MCF 10A (cell line): ENCODE data around the gene STOML3. TPM values are rescaled to one million over a fixed set of nuclear protein-coding genes. Genes with fewer than 3 reads are reported as not detected.

Source experiments
- BruUV-seq: library from RNA; stranded (reverse); fragments of 400-500 nt; replicated peaks from 2 replicates; lab custom pipeline; 2021; lab: Mats Ljungman, UMichigan
- CTCF ChIA-PET: fragments of 300-600 bp; sonication (Branson Sonifier 250); formaldehyde crosslinking; extraction: SDS; loops from one replicate; lab custom pipeline; 2021; ENCODE audit warnings: antibody characterized with exemption, inconsistent platforms; lab: Yijun Ruan, JAX
- POLR2A ChIA-PET: fragments of 300-600, 350-650 bp; sonication (Branson Sonifier 250); formaldehyde crosslinking; extraction: SDS; loops from one replicate; lab custom pipeline; 2020; ENCODE audit warnings: antibody characterized with exemption, inconsistent platforms; lab: Yijun Ruan, JAX
- DNase-seq: peaks from one replicate; pipeline ENCODE4 v3.0.0-alpha.2; 2018; ENCODE audit not compliant: unreplicated experiment
- H3K27ac Mint-ChIP-seq: one replicate; pipeline ENCODE4 v1.8.0; 2022; ENCODE audit warnings: mild to moderate bottlenecking, low read depth, mixed read lengths; ENCODE audit not compliant: unreplicated experiment
- H3K27me3 Mint-ChIP-seq: one replicate; pipeline ENCODE4 v1.8.0; 2022; ENCODE audit warnings: mixed read lengths; ENCODE audit not compliant: insufficient read depth, unreplicated experiment
- H3K36me3 Mint-ChIP-seq: one replicate; pipeline ENCODE4 v1.8.0; 2022; ENCODE audit warnings: mild to moderate bottlenecking, moderate library complexity, mixed read lengths; ENCODE audit not compliant: insufficient read depth, unreplicated experiment
- H3K4me1 Mint-ChIP-seq: one replicate; pipeline ENCODE4 v1.8.0; 2022; ENCODE audit warnings: mixed read lengths; ENCODE audit not compliant: insufficient read depth, unreplicated experiment
- H3K4me3 Mint-ChIP-seq: one replicate; pipeline ENCODE4 v1.8.0; 2022; ENCODE audit warnings: mild to moderate bottlenecking, moderate library complexity, mixed read lengths; ENCODE audit not compliant: unreplicated experiment
- H3K9me3 Mint-ChIP-seq: one replicate; pipeline ENCODE4 v1.8.0; 2022; ENCODE audit warnings: mixed read lengths; ENCODE audit not compliant: unreplicated experiment
- CTCF ChIP-seq: fragments of 200-600 bp; IDR thresholded peaks from one replicate; pipeline ENCODE4 v1.8.0; 2022; ENCODE audit warnings: antibody characterized with exemption, mild to moderate bottlenecking; ENCODE audit not compliant: unreplicated experiment
- intact Hi-C: fragments of 100-400 bp; cut with micrococcal nuclease; formaldehyde crosslinking; loops from 2 replicates; pipeline ENCODE4 v1.14.1; 2022
- total RNA-seq: library from RNA; stranded (reverse); gene quantifications from 2 replicates; pipeline ENCODE4 v1.2.3, GENCODE V29; 2022

Gene STOML3
- total RNA-seq, 1 experiment from 2014 or later: not detected

GRCh38 chr13:39037880-39038568 is 47.4 kb upstream of the STOML3 start, which contains the start of the genes NHLRC3 and PROSER1:
NHLRC3 (plus strand) TSS chr13:39038456; CDS start chr13:39038640, 184 bp downstream.
PROSER1 (minus strand) TSS chr13:39038089; CDS start chr13:39037242, 847 bp downstream.
- DNase-seq: peak; percentile 96
- peak within 1 kb of the TSS; percentile 35 for H3K27ac Mint-ChIP-seq
- no peaks in the 10 kb centered on the region for H3K9me3 Mint-ChIP-seq
- no peak for TF ChIP-seq CTCF
- BruUV-seq: no TSS peak
- ChIA-PET CTCF (interaction anchor here (0.5 to 2.4 kb wide), 10 partner anchors 9 to 274 kb away, joined by 3 to 8 read pairs (median 3); no protein-coding TSS in a partner anchor), POLR2A (interaction anchor here (0.7 to 2.8 kb wide), 22 partner anchors 8 to 1979 kb away, joined by 3 to 17 read pairs (median 4); partner anchors contain the start of genes LHFPL6, SLC25A15 and SUPT20H)
- H3K36me3 Mint-ChIP-seq: peaks cover 2% of the 10 kb centered on the region
- H3K27me3 Mint-ChIP-seq: no peaks in the 10 kb centered on the region
- intact Hi-C loops: loop anchor here (5.0 kb wide), 1 partner anchor 574 kb away; no protein-coding TSS in a partner anchor
- H3K4me3 Mint-ChIP-seq: peak within 1 kb of the TSS; percentile 97
- H3K4me1 Mint-ChIP-seq: peaks cover 6% of the 10 kb centered on the region

DNA sequence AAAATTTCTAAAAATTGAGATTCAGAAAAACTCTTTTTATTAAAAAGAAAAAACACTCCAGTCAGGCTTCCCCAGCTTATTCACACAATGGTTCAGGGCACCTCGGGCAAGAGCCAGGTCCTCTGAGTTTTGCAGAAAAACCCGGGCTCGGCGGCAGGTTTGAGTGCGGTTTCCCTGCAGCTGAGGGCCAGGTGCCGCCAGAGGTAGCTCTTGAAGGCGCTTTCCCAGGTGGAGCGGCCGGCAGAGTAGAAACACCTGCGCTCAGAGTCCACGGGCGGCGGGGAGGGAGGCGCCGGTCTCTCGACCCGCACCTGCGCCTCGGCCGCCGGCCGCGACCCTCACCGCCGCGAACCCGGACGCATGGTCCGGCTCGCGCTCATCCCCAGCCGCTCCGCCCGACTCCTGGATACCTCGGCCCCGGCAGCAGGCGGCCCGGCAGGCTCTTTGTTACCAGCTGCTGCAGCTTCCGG is 46.8 kb upstream of the STOML3 start:
- POLR2A ChIA-PET: interaction anchor here (0.7 to 2.8 kb wide), 24 partner anchors 7 to 1978 kb away, joined by 3 to 17 read pairs (median 4); partner anchors contain the start of genes LHFPL6, SLC25A15 and SUPT20H

GRCh38 chr13:39036212-39036611 is 45.6 kb upstream of the STOML3 start:
- H3K9me3 Mint-ChIP-seq: no peaks in the 10 kb centered on the region

More for the DNA sequence above, 46.8 kb upstream of the STOML3 start:
- CTCF ChIA-PET: interaction anchor here (0.5 to 2.4 kb wide), 10 partner anchors 9 to 273 kb away, joined by 3 to 8 read pairs (median 3); no protein-coding TSS in a partner anchor
- peak overlapping the region; percentile 97 for H3K4me3 Mint-ChIP-seq
- peaks cover 6% of the 10 kb centered on the region for H3K4me1 Mint-ChIP-seq
- peak overlapping the region; percentile 35 for H3K27ac Mint-ChIP-seq
- no peaks in the 10 kb centered on the region for H3K27me3 Mint-ChIP-seq
- intact Hi-C loops: loop anchor here (5.0 kb wide), 1 partner anchor 575 kb away; no protein-coding TSS in a partner anchor
- peaks cover 6% of the 10 kb centered on the region for H3K36me3 Mint-ChIP-seq
- no peak for DNase-seq
- BruUV-seq: no TSS peak
- TF ChIP-seq CTCF: no peak
- H3K9me3 Mint-ChIP-seq: no peaks in the 10 kb centered on the region

More at GRCh38 chr13:39036212-39036611, 45.6 kb upstream of the STOML3 start:
- intact Hi-C loops: loop anchor here (5.0 kb wide), 1 partner anchor 576 kb away; no protein-coding TSS in a partner anchor
- CTCF ChIA-PET: interaction anchor here (0.7 to 1.5 kb wide), 4 partner anchors 19 to 1779 kb away, joined by 3 to 6 read pairs (median 3); no protein-coding TSS in a partner anchor
- peak overlapping the region; percentile 97 for H3K4me3 Mint-ChIP-seq
- POLR2A ChIA-PET: interaction anchor here (0.7 to 2.3 kb wide), 13 partner anchors 9 to 1977 kb away, joined by 3 to 7 read pairs (median 4); partner anchors contain the start of gene SUPT20H
- H3K36me3 Mint-ChIP-seq: peaks cover 6% of the 10 kb centered on the region
- peaks cover 6% of the 10 kb centered on the region for H3K4me1 Mint-ChIP-seq
- peak; percentile 42 for DNase-seq
- TF ChIP-seq CTCF: no peak
- no TSS peak for BruUV-seq
- no peaks in the 10 kb centered on the region for H3K27me3 Mint-ChIP-seq
- peak overlapping the region; percentile 35 for H3K27ac Mint-ChIP-seq
